ENCODE measurements around the gene CYFIP2.

DNA sequence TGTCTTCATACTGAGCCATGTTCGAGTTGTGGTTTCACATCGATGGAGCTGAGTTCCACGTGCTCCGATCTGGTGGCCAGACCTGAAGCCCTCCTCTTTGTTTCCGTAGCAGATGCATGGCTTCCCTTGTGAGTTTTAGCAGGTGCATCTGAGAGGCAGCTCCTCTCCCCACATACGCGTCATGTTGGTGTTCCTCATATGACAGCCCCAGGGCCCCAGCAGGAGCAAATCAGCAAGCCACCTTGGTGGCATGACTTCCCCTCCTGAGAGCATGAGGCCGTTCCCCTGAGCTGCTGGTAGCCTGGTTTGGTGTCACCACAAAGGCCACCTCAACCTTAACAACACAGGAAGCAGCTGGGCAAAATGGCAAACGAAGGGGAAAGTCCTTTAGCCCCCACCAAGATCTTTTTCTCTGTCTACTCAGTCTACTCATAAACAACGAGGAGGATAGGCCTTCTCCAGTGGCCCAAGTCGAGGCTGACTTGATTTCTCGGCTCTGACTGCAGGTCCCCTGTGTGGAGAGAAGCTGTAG lies 5.9 kb downstream of the CYFIP2 start:
- no peak for TF ChIP-seq FOXA1 (IDR thresholded peaks at IDR 0.05)
- TF ChIP-seq FOXA1 (CRISPR knock-in tag; IDR thresholded peaks at IDR 0.05): no peak
- no peak for TF ChIP-seq ISX (CRISPR knock-in tag; conservative IDR thresholded peaks at IDR 0.05)
- no peak for TF ChIP-seq TGIF2 (CRISPR knock-in tag; IDR thresholded peaks at IDR 0.05)
- no peak for TF ChIP-seq SMYD3 (CRISPR knock-in tag; IDR thresholded peaks at IDR 0.05)
- no peak for TF ChIP-seq CCAR2 (optimal IDR thresholded peaks at IDR 0.05; ENCODE audit: low read depth, low read length)
- TF ChIP-seq, protein P1, sequence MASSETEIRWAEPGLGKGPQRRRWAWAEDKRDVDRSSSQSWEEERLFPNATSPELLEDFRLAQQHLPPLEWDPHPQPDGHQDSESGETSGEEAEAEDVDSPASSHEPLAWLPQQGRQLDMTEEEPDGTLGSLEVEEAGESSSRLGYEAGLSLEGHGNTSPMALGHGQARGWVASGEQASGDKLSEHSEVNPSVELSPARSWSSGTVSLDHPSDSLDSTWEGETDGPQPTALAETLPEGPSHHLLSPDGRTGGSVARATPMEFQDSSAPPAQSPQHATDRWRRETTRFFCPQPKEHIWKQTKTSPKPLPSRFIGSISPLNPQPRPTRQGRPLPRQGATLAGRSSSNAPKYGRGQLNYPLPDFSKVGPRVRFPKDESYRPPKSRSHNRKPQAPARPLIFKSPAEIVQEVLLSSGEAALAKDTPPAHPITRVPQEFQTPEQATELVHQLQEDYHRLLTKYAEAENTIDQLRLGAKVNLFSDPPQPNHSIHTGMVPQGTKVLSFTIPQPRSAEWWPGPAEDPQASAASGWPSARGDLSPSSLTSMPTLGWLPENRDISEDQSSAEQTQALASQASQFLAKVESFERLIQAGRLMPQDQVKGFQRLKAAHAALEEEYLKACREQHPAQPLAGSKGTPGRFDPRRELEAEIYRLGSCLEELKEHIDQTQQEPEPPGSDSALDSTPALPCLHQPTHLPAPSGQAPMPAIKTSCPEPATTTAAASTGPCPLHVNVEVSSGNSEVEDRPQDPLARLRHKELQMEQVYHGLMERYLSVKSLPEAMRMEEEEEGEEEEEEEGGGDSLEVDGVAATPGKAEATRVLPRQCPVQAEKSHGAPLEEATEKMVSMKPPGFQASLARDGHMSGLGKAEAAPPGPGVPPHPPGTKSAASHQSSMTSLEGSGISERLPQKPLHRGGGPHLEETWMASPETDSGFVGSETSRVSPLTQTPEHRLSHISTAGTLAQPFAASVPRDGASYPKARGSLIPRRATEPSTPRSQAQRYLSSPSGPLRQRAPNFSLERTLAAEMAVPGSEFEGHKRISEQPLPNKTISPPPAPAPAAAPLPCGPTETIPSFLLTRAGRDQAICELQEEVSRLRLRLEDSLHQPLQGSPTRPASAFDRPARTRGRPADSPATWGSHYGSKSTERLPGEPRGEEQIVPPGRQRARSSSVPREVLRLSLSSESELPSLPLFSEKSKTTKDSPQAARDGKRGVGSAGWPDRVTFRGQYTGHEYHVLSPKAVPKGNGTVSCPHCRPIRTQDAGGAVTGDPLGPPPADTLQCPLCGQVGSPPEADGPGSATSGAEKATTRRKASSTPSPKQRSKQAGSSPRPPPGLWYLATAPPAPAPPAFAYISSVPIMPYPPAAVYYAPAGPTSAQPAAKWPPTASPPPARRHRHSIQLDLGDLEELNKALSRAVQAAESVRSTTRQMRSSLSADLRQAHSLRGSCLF (CRISPR knock-in tag; IDR thresholded peaks at IDR 0.05; ENCODE audit: borderline replicate concordance): no peak
- no peak for TF ChIP-seq POLR2A (IDR thresholded peaks at IDR 0.05; ENCODE audit: insufficient read depth in 1 of 2, low read depth in 2 of 2, low read length in 2 of 2)
